ENCODE data around the gene CLNS1A. TPM values are rescaled to one million over a fixed set of nuclear protein-coding genes. Genes with fewer than 3 reads are reported as not detected.

The CLNS1A gene, protein sequence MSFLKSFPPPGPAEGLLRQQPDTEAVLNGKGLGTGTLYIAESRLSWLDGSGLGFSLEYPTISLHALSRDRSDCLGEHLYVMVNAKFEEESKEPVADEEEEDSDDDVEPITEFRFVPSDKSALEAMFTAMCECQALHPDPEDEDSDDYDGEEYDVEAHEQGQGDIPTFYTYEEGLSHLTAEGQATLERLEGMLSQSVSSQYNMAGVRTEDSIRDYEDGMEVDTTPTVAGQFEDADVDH
- total RNA-seq: 10 to 100 TPM; 33.0 to 90.0 (median 56.7) TPM

- H3K36me3 ChIP-seq: no peaks in the 10 kb centered on the region
- peak within 1 kb of the TSS; percentile 67 to 98 (median 82) for H3K4me3 ChIP-seq
- H3K4me1 ChIP-seq: peaks cover 0 to 17% (median 3%) of the 10 kb centered on the region in 4 donors
- peak; percentile 86 to 93 (median 87) for DNase-seq
- H3K9me3 ChIP-seq: no peaks in the 10 kb centered on the region
- H3K27me3 ChIP-seq: no peaks in the 10 kb centered on the region
- peak within 1 kb of the TSS; percentile 55 to 85 (median 78) for H3K27ac ChIP-seq
- TF ChIP-seq POLR2A (IDR thresholded peaks at IDR 0.05) (peak; percentile 60 to 62), CTCF (IDR thresholded peaks at IDR 0.05) (peak in 1 of 6 experiments; percentile 10)
These were observed at the start of gene CLNS1A for GRCh38 chr11:77637345-77638165. Gene CLNS1A, minus strand, starts transcription at chr11:77637794. Its CDS starts 80 bp downstream, at chr11:77637714.

DNA sequence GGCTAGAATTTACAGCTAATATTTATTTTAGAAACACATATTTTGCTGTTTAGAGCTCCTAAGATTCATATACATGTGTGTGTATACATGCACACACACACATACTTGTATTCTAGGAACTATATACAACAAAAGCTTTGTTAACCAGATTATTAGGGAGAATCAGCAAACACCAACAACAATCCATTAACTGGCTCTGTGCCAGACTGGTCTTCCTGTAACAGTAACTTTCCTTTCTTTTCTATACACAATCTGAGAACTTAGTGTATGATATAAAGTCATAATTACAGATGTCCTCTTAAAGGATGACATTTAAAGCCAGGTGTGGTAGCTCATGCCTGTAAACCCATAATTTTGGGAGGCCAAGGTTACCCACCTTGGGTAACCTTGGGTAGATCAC is 49.5 kb upstream of the CLNS1A start:
- no peak for DNase-seq
- H3K4me3 ChIP-seq: no peak overlapping the region
- H3K36me3 ChIP-seq: peaks cover 0 to 66% (median 0%) of the 10 kb centered on the region in 3 donors
- TF ChIP-seq CTCF (IDR thresholded peaks at IDR 0.05) (no peak), POLR2A (IDR thresholded peaks at IDR 0.05) (no peak)
- no peaks in the 10 kb centered on the region for H3K27me3 ChIP-seq
- no peaks in the 10 kb centered on the region for H3K9me3 ChIP-seq
- H3K27ac ChIP-seq: no peak overlapping the region
- H3K4me1 ChIP-seq: no peaks in the 10 kb centered on the region

DNA sequence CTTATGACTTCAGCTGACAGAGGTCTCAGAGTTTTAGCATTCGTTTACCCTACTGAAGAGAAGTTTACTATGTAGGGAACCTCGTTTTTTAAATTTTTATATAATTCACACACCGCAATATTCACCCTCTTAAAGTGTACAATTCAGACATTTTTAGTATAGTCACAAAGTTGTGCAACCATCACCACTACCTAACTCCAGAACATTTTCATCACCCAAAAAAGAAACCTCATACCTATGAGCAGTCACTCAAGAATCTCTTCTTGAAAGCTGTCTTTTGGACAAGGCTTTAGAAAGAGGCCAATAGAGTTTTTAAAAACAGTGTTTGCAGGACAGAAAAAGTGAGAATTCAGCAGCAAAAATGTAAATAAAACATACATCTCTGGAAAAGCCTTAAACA is 39.5 kb upstream of the CLNS1A start:
- no peak for DNase-seq
- no peaks in the 10 kb centered on the region for H3K9me3 ChIP-seq
- H3K36me3 ChIP-seq: peaks cover 0 to 80% (median 0%) of the 10 kb centered on the region in 3 donors
- TF ChIP-seq POLR2A (IDR thresholded peaks at IDR 0.05) (no peak), CTCF (IDR thresholded peaks at IDR 0.05) (no peak)
- no peak overlapping the region for H3K4me3 ChIP-seq
- H3K4me1 ChIP-seq: no peaks in the 10 kb centered on the region
- no peak overlapping the region for H3K27ac ChIP-seq
- no peaks in the 10 kb centered on the region for H3K27me3 ChIP-seq

- Histone ChIP-seq H3K36me3 (peaks cover 0 to 90% (median 0%) of the 10 kb centered on the region in 3 donors), H3K27ac (peak overlapping the region in 1 of 4 donors; percentile 39), H3K27me3 (no peaks in the 10 kb centered on the region), H3K4me1 (no peaks in the 10 kb centered on the region), H3K9me3 (no peaks in the 10 kb centered on the region), H3K4me3 (no peak overlapping the region)
- TF ChIP-seq POLR2A (IDR thresholded peaks at IDR 0.05) (no peak), CTCF (IDR thresholded peaks at IDR 0.05) (no peak)
- peak in 1 of 3 donors; percentile 72 for DNase-seq
These were observed 34.7 kb upstream of the CLNS1A start for GRCh38 chr11:77672264-77672663.

DNA sequence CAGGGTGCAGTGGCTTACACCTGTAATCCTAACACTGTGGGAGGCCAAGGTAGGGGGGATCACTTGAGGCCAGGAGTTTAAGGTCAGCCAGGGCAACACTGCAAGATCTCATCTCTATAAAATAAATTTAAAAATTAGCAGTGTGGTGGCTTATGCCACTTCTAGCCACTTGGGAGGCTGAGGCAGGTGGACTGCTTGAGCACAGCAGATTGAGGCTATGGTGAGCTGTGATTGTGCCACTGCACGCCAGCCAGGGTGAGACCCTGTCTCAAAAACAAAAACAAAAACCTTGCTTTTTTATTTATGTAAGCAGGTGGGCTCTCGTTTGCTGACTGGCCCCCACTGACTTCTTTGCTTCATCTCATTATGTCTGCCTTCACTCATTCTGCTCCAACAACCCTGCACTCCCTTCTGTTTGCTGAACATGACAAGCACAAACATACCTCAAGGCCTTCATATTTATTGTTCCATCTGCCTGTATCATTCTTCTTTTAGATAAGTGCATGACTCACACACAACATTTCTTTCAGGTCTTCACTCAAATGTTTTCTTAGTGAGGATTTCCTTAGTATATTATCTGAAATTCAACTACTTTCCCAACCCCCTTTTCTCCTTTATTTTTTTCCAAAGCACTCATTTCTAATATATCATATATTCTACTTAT is 32.4 kb upstream of the CLNS1A start:
- Histone ChIP-seq H3K27ac (no peak overlapping the region), H3K27me3 (no peaks in the 10 kb centered on the region), H3K9me3 (no peaks in the 10 kb centered on the region), H3K4me1 (peaks cover 0 to 3% (median 0%) of the 10 kb centered on the region in 4 donors), H3K36me3 (peaks cover 0 to 78% (median 0%) of the 10 kb centered on the region in 3 donors), H3K4me3 (no peak overlapping the region)
- DNase-seq: no peak
- TF ChIP-seq POLR2A (IDR thresholded peaks at IDR 0.05) (no peak), CTCF (IDR thresholded peaks at IDR 0.05) (no peak)
